Transverse colon (tissue), 3 donors: Measurements from ENCODE around the gene RBM19.

Experiments
- POLR2A ChIP-seq: fragments of 450-650 bp; IDR thresholded peaks from one replicate; pipeline ENCODE4 v1.6.1; 2016; ENCODE audit warnings: antibody characterized with exemption, mild to moderate bottlenecking, moderate library complexity
- TF ChIP-seq, protein P1 (sequence below), 5 experiments: fragments of 200-600 bp in 3 of 5; fragments of 450-650 bp in 2 of 5; sonication (generic) in 3 of 5; IDR thresholded peaks; 1 replicate in 2 of 5; 2 replicates in 3 of 5; pipeline ENCODE4 v1.5.1; 2016 to 2017; ENCODE audit warnings: antibody characterized with exemption in 5 of 5, inconsistent platforms in 3 of 5, mild to moderate bottlenecking in 2 of 5, moderate library complexity in 1 of 5

DNA sequence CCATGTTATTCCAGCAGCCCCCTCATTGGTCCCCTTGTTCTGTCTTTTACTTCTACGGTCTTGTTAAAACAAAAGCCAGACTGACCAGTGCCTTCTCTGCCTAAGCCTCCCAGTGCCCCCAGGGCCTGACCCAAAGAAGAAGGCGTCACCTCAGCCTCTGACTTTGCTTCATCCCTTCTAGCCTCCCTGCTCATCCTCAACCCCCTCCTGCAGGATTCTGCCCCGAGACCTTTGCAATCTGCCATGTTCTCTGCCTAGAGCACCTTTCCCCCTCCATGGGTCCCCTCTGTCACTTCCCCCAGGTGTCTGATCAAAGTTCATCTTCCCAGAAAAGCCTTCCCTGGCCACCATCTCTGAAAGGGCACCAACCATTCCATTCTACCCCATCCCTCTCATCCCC lies 7.9 kb upstream of the RBM19 start:
- TF ChIP-seq, protein P1, sequence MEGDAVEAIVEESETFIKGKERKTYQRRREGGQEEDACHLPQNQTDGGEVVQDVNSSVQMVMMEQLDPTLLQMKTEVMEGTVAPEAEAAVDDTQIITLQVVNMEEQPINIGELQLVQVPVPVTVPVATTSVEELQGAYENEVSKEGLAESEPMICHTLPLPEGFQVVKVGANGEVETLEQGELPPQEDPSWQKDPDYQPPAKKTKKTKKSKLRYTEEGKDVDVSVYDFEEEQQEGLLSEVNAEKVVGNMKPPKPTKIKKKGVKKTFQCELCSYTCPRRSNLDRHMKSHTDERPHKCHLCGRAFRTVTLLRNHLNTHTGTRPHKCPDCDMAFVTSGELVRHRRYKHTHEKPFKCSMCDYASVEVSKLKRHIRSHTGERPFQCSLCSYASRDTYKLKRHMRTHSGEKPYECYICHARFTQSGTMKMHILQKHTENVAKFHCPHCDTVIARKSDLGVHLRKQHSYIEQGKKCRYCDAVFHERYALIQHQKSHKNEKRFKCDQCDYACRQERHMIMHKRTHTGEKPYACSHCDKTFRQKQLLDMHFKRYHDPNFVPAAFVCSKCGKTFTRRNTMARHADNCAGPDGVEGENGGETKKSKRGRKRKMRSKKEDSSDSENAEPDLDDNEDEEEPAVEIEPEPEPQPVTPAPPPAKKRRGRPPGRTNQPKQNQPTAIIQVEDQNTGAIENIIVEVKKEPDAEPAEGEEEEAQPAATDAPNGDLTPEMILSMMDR (IDR thresholded peaks at IDR 0.05): no peak
- TF ChIP-seq POLR2A: no peak
